B cell (primary cell): ENCODE results near the gene SDC4. TPM values are rescaled to one million over a fixed set of nuclear protein-coding genes. Genes with fewer than 3 reads are reported as not detected.

Experiments used
- ATAC-seq: fragments of 200-7000 bp; cut with Tn5 transposase; one replicate; pipeline ENCODE4 v1.10.0; 2021; ENCODE audit warnings: low read depth, mild to moderate bottlenecking, moderate number of reproducible peaks, moderate library complexity
- CTCF ChIA-PET: fragments of 350-600 bp; sonication (Branson Sonifier 250); formaldehyde crosslinking; loops from one replicate; lab custom pipeline; 2021; ENCODE audit warnings: antibody characterized with exemption, inconsistent platforms; lab: Charles Lee
- POLR2A ChIA-PET: fragments of 350-600 bp; sonication (Branson Sonifier 250); formaldehyde crosslinking; loops from one replicate; lab custom pipeline; 2021; ENCODE audit warnings: antibody characterized with exemption; lab: Charles Lee
- DNase-seq: peaks from one replicate; pipeline ENCODE4 v3.0.0; 2013
- H2AFZ ChIP-seq: 2 replicates; pipeline ENCODE4 v1.6.1; 2012; ENCODE audit warnings: mild to moderate bottlenecking, low read depth, low read length; ENCODE audit not compliant: insufficient read depth, poor library complexity, severe bottlenecking
- H3K27ac ChIP-seq, 2 donors: 1 replicate in 1 of 2; 2 replicates in 1 of 2; pipeline ENCODE4 v1.5.1; 2012 to 2013; ENCODE audit warnings: low read length in 2 of 2, mild to moderate bottlenecking in 2 of 2, moderate library complexity in 1 of 2
- H3K27me3 ChIP-seq, 4 experiments: fragments of 200-600 bp in 1 of 4; sonication (generic) in 1 of 4; replicated peaks in 1 of 4; 1 replicate in 2 of 4; 2 replicates in 2 of 4; pipeline versions ENCODE4 v1.6.1 to v1.7.0; 2013 to 2016; ENCODE audit warnings: low read length in 3 of 4, mild to moderate bottlenecking in 2 of 4, mixed read lengths in 1 of 4, moderate library complexity in 1 of 4; ENCODE audit not compliant: insufficient read depth in 4 of 4, control insufficient read depth in 3 of 4; ENCODE audit errors: control extremely low read depth in 1 of 4
- H3K36me3 ChIP-seq, 2 experiments: replicated peaks in 1 of 2; 1 replicate in 1 of 2; 2 replicates in 1 of 2; pipeline versions ENCODE4 v1.6.1 to v1.7.1; 2013; ENCODE audit warnings: low read length in 1 of 2; ENCODE audit not compliant: insufficient read depth in 2 of 2, control insufficient read depth in 1 of 2; ENCODE audit errors: control extremely low read depth in 1 of 2, extremely low read depth in 1 of 2
- H3K4me1 ChIP-seq, 2 donors: fragments of 200-600 bp in 1 of 2; sonication (generic) in 1 of 2; 1 replicate in 1 of 2; 2 replicates in 1 of 2; pipeline versions ENCODE4 v1.5.1 to v1.6.1; 2013 to 2017; ENCODE audit warnings: low read length in 2 of 2; ENCODE audit not compliant: control insufficient read depth in 2 of 2, insufficient read depth in 2 of 2
- H3K4me2 ChIP-seq: replicated peaks from 2 replicates; pipeline ENCODE3; 2012; ENCODE audit warnings: mild to moderate bottlenecking, low read depth, low read length; ENCODE audit not compliant: poor library complexity, severe bottlenecking
- H3K4me3 ChIP-seq, 5 experiments: fragments of 200-600 bp in 1 of 5; sonication (generic) in 1 of 5; 1 replicate in 3 of 5; 2 replicates in 2 of 5; pipeline versions ENCODE4 v1.5.1 to v1.7.0; 2011 to 2016; ENCODE audit warnings: low read length in 4 of 5, mild to moderate bottlenecking in 4 of 5, low read depth in 2 of 5, control low read depth in 1 of 5, moderate library complexity in 1 of 5; ENCODE audit not compliant: insufficient read depth in 1 of 5; ENCODE audit errors: control extremely low read depth in 1 of 5, extremely low read depth in 1 of 5
- H3K79me2 ChIP-seq: fragments of 200-600 bp; sonication (generic); one replicate; pipeline ENCODE4 v1.6.0; 2016; ENCODE audit warnings: low read length; ENCODE audit not compliant: control insufficient read depth, insufficient read depth
- H3K9ac ChIP-seq: fragments of 200-600 bp; sonication (generic); 2 replicates; pipeline ENCODE4 v1.6.1; 2017; ENCODE audit warnings: mild to moderate bottlenecking, low read length, moderate library complexity
- H3K9me3 ChIP-seq, 3 donors: one replicate each; pipeline versions ENCODE4 v1.6.1 to v1.7.1; 2013; ENCODE audit warnings: low read length in 2 of 3; ENCODE audit not compliant: control insufficient read depth in 2 of 3, insufficient read depth in 1 of 3; ENCODE audit errors: control extremely low read depth in 1 of 3
- H4K20me1 ChIP-seq: 2 replicates; pipeline ENCODE4 v1.6.0; 2012; ENCODE audit warnings: mild to moderate bottlenecking, low read length; ENCODE audit not compliant: insufficient read depth, control insufficient read depth, poor library complexity, severe bottlenecking
- H3K27ac Mint-ChIP-seq: one replicate; pipeline ENCODE4 v1.8.0; 2021; ENCODE audit warnings: mixed read lengths
- H3K27me3 Mint-ChIP-seq: one replicate; pipeline ENCODE4 v1.8.0; 2021; ENCODE audit warnings: mixed read lengths
- H3K4me1 Mint-ChIP-seq: one replicate; pipeline ENCODE4 v1.8.0; 2021; ENCODE audit warnings: mixed read lengths
- H3K4me3 Mint-ChIP-seq: one replicate; pipeline ENCODE4 v1.8.0; 2021; ENCODE audit warnings: mixed read lengths
- H3K9me3 Mint-ChIP-seq: one replicate; pipeline ENCODE4 v1.8.0; 2022; ENCODE audit warnings: mixed read lengths; ENCODE audit not compliant: insufficient read depth
- EZH2 ChIP-seq: IDR thresholded peaks from 2 replicates; pipeline ENCODE4 v1.6.1; 2012; ENCODE audit warnings: borderline replicate concordance, low read depth, mild to moderate bottlenecking, moderate library complexity, low read length; ENCODE audit not compliant: insufficient read depth, poor library complexity, severe bottlenecking
- WGBS: methylation state at CpG from one replicate; pipeline ENCODE4 v1.1.5; 2013; ENCODE audit warnings: missing lambda C conversion rate; ENCODE audit not compliant: insufficient coverage; 5-methylcytosine and 5-hydroxymethylcytosine counted together
- intact Hi-C: fragments of 100-400 bp; cut with micrococcal nuclease; formaldehyde crosslinking; loops from one replicate; pipeline ENCODE4 v1.10.0; 2022
- polyA plus RNA-seq: library from polyadenylated mRNA; depleted of rRNA; stranded (reverse); fragments of >200 nt; gene quantifications from 2 replicates; pipeline ENCODE4 v1.2.3, GENCODE V29; 2012
- total RNA-seq, 2 donors: library from RNA; stranded (reverse); fragments of 120-200 nt in 1 of 2; gene quantifications; 1 replicate in 1 of 2; 2 replicates in 1 of 2; pipeline versions ENCODE4 v1.2.3 to v1.2.4, GENCODE V29; 2013 to 2022
- TF ChIP-seq, protein P1 (sequence below): fragments of 200-600 bp; IDR thresholded peaks from one replicate; pipeline ENCODE4 v1.8.0; 2022; ENCODE audit warnings: antibody characterized with exemption, mild to moderate bottlenecking

Gene SDC4
- total and polyA plus RNA-seq, 2 donors (not counting 1 experiment from before 2014, with no cell fraction given), result 0.04 TPM; not detected in 1

DNA sequence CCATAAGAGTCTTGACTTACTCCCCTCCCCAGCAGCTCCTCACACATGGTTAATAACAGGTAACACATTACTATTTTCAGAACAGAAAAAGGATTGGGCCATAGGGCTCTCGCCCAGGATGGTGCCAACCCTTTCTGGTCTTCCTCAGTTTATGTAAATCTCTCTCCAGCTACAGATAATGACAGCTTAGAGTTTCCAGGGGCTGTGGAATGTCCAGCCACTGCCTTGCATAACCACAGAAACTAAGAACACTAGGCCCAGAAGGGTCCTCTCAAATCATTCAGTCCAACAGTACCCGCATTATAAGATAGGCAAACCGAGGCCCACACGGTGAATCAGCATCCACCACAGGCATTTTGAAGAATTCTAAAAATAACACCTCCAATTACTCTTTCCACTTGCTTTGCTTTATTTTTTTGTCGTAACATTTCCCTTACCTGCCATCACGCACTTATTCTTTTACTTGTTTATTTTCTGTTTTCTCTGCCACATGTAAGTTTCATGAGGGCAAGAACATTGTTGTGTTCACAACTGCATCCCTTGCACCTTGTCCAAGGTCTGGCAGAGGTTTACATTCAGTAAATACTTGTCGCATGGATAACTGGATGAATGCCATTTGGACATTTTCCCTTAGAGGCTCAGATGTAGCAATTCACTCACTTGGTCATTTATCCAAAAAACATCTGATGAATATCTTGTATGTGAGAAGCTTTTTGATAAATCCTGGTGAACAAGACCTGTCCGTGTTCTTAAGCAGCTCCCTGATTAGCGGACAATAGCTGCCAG is 6.4 kb upstream of the SDC4 start:
- Mint-ChIP-seq H3K9me3 (no peaks in the 10 kb centered on the region), H3K27me3 (no peaks in the 10 kb centered on the region), H3K4me1 (no peaks in the 10 kb centered on the region), H3K27ac (no peak overlapping the region), H3K4me3 (no peak overlapping the region)
- no peaks in the 10 kb centered on the region for H3K79me2 ChIP-seq
- 79% methylated on average over 7 of the region's 9 CpGs for WGBS
- H3K9me3 ChIP-seq, result no peaks in the 10 kb centered on the region
- no peak overlapping the region for H3K9ac ChIP-seq
- H3K4me3 ChIP-seq, result no peak overlapping the region
- DNase-seq, result no peak
- ATAC-seq, result no peak
- no peaks in the 10 kb centered on the region for H3K4me1 ChIP-seq
- intact Hi-C loops, result no loop called here
- CTCF ChIA-PET, result interaction anchor here (1.0 to 1.2 kb wide), 2 partner anchors 8 to 32 kb away, joined by 3 read pairs; partner anchors contain the start of gene SYS1
- H3K27ac ChIP-seq, result no peak overlapping the region
- no peaks in the 10 kb centered on the region for H4K20me1 ChIP-seq
- TF ChIP-seq, protein P1, sequence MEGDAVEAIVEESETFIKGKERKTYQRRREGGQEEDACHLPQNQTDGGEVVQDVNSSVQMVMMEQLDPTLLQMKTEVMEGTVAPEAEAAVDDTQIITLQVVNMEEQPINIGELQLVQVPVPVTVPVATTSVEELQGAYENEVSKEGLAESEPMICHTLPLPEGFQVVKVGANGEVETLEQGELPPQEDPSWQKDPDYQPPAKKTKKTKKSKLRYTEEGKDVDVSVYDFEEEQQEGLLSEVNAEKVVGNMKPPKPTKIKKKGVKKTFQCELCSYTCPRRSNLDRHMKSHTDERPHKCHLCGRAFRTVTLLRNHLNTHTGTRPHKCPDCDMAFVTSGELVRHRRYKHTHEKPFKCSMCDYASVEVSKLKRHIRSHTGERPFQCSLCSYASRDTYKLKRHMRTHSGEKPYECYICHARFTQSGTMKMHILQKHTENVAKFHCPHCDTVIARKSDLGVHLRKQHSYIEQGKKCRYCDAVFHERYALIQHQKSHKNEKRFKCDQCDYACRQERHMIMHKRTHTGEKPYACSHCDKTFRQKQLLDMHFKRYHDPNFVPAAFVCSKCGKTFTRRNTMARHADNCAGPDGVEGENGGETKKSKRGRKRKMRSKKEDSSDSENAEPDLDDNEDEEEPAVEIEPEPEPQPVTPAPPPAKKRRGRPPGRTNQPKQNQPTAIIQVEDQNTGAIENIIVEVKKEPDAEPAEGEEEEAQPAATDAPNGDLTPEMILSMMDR, result no peak
- TF ChIP-seq EZH2, result no peak
- H3K36me3 ChIP-seq, result no peaks in the 10 kb centered on the region
- no peak overlapping the region for H3K4me2 ChIP-seq
- no peak overlapping the region for H2AFZ ChIP-seq
- POLR2A ChIA-PET, result no interaction called here
- H3K27me3 ChIP-seq, result peaks cover 0 to 5% (median 0%) of the 10 kb centered on the region in 4 experiments

DNA sequence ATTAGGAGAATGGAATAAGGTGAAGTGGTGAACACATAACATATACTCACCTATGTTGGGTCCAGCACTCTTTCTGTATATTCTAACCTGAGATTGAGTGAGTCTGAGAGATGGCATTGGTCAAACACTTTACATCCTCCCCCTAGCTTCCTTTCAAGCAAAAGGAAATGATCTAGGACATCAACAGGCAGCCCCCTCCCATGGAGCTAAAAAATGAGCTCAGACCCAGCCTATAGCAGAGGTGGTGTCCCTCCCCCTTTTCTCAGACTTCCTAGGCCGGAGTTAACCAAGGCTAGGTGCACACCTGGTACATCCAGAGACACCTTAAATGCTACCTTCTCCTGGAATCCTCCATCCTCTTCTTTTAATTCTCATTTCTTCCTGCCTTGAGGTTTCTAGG is 5.5 kb upstream of the SDC4 start:
- TF ChIP-seq, protein P1, result no peak
- no peak for TF ChIP-seq EZH2
- Mint-ChIP-seq H3K27me3 (no peaks in the 10 kb centered on the region), H3K4me1 (no peaks in the 10 kb centered on the region), H3K9me3 (no peaks in the 10 kb centered on the region), H3K4me3 (no peak overlapping the region), H3K27ac (no peak overlapping the region)
- Histone ChIP-seq H4K20me1 (no peaks in the 10 kb centered on the region), H2AFZ (no peak overlapping the region), H3K4me2 (no peak overlapping the region), H3K27ac (no peak overlapping the region), H3K4me3 (no peak overlapping the region), H3K4me1 (peaks cover 0 to under 1% of the 10 kb centered on the region in 2 donors), H3K79me2 (no peaks in the 10 kb centered on the region), H3K9ac (no peak overlapping the region), H3K36me3 (no peaks in the 10 kb centered on the region), H3K9me3 (no peaks in the 10 kb centered on the region), H3K27me3 (peaks cover 0 to 5% (median 0%) of the 10 kb centered on the region in 4 experiments)
- ATAC-seq (no peak), DNase-seq (no peak)
- WGBS, result 82% methylated on average over 1 of the region's 1 CpG
- intact Hi-C loops, result no loop called here
- POLR2A ChIA-PET, result no interaction called here
- CTCF ChIA-PET, result interaction anchor here (1.0 to 3.7 kb wide), 2 partner anchors 9 to 83 kb away, joined by 3 to 13 read pairs; partner anchors contain the start of gene SYS1
